EL (cell line): ENCODE measurements around the gene TENM4.

Experiments used
- DNase-seq: peaks from one replicate; pipeline ENCODE4 v3.0.0-alpha.2; 2016

The TENM4 gene

GRCh38 chr11:78952890-78953289 lies 487.9 kb downstream of the TENM4 start:
- no peak for DNase-seq

DNA sequence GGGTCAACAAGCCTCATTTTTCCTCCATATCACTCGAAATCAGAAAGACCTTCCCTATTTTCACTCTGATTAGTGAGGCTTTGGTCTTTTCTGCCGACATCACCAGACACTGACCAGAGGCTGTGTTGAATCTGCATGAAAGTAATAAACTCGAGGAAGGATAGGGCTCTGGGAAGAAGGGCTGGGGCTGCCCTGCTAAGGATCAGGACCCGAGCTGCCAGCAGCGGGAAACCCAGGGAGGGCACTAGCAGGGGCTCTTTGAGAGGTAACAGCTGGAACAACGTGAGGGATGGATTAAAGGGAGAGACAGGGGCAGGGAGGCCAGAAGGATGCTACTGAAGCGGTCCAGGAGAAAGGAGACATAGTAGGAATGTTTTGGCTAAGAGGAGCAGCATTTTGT lies 488.7 kb downstream of the TENM4 start:
- no peak for DNase-seq

GRCh38 chr11:78949976-78950690 lies 490.7 kb downstream of the TENM4 start:
- DNase-seq: no peak

DNA sequence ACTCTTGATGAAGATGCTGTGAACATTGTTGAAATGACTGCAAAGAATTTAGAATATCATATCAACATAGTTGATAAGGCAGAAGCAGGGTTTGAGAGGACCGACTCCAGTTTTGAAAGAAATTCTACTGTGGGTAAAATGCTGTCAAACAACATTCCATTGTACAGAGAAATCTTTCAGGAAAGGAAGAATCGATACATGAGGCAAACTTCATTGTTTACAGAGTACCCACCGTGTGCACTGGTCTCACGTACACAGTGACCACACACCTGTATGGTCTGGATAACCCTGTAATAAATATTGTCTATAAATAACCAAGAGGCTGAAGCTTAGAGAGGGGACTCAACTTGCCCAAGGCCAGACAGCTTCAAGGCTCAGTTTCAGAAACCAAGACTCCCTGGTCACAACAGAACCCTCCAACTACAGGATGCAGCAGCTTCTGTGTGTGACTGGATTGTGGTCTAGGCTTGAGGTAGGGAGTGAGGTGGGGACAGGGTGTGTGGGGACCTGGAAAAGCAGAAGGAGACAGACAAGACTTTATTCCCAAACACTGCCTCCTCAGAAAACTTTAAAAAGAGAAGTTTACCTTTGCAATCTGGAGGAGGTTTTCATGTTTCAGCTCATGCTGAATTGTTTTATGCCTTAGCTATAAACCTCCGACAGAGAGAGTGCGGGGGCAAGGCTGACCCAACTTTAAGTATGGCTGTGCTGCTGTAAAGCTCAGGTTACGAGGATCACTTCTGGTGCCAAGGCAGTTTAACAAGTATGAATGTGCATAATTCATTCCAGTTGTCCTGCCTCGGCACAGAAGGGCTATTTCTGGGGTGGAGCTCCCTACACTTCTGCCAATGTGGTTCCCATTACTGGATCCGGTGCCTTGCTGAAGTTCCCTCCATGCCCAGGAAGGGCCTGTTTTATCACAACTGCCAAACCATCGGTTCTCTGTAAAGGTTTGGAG lies 493.6 kb downstream of the TENM4 start:
- no peak for DNase-seq

- DNase-seq: no peak
These were observed 497.0 kb downstream of the TENM4 start for GRCh38 chr11:78943841-78944240.

DNA sequence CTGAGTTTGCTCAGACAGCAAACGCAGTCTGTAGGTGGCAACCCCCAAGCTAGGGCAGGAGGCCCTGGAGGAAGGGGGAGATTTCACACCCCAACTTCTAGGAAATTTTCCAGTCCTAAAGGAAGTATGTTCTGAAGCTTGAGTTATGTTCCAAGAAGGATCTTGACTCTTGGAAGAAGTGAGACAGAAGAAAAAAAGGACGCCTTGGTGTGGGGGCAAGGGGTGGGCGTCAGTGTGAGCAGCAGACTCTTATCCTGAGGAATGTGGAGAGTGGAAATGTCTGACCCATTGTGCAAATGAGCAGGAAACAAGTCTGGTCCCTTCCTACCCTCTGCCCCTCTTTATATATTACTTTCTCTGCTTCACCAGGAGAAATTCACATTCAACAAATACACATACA lies 497.7 kb downstream of the TENM4 start:
- DNase-seq: no peak

DNA sequence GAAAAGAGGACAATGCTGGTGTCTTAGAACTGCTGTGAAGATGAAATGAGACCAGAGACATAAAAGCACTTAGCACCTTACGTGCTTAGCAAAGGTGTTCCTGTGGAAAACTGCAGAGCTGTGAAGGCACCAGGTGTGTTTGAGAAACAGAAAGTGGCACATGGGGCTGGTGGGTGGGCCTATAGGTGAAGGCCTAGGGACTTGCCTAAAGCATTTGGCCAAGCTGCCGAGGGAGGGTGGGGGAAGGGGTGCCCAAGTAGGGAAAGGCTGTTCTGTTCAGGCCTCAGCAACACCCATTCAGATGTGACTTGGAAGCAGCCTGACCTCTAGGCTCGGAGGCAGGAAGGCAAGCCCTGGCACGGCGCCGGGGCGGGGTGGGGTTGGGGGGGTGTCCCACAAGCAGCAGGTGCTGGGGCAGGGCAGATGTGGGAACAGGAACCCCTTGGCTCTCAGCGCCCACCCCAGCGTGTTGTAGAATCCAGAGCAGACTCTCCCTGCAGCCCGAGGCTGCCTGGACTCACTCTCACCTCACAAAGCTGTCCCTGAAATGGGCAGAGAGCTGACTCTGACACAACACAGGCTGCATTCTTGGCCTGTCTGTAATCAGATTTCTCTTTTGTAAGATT lies 499.5 kb downstream of the TENM4 start:
- DNase-seq: no peak

DNA sequence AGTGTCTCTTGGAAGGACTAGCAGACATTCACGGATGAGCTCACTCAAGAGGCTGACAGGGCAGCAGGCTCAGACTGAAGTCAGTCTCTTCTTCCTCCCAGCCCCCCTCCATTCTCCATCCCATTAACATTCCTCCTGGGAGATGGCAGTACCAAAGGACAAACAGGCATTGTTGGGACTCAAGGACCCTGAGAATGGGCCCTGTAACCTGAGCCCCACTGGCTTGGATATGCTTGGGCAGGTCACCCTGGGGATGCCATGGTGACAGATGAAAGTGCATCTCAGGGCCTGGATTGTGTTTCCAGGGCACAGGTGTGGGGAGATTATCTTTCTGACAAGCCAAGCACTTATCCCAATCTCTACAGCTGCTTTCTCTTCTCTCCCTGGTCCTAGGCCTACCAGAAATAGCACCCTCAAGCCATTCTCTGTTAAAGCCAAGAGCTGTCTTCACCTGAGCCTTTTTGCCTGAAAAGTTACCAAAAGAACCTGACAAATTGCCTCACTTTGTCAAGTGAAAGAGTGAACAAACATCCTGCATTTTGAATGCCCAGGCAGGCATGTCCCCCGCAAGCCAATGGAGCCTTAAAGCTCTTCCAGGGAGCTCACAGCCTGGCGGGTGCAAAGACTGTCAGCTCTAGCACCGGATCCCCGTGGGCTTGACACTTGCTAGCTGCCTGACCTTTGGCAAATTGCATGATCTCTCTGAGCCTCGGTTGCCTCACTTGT lies 500.2 kb downstream of the TENM4 start:
- DNase-seq: no peak

DNA sequence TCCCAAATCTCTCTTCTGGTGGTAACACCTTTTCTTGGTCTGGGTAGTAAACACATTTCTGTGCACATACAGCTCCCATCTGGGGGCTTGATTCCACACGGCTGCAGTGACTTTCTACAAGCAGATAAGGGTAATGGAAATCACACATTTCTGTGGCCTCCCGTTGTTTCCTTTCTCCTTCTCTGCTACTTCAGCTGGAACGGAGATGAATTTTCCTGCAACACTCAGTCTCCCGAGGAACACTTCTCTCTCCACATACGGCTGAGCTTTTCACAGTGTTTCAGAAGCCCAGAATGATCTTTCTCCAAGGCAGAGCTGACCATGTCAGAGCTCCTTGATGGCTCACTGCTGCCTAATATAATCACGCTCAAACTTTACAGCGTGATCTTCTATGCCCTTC lies 501.9 kb downstream of the TENM4 start:
- no peak for DNase-seq

DNA sequence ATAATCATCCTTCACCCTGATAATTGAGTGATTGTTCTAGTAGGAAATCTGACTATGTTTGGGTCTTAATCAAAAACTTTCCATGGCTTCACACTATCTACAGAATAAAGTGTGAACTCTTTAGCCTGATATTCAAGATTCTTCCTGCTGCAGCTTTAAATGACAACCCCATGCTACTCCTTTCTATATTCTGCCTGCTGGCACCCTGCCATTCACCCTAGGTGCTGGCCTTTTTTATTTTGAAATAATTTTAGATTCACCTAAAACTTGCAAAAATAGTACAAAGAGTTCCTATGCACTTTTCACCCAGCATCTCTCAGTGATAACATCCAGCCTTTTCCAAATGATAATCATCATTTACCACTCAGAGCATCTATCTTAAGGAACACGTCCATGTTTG lies 502.8 kb downstream of the TENM4 start:
- DNase-seq: no peak

DNA sequence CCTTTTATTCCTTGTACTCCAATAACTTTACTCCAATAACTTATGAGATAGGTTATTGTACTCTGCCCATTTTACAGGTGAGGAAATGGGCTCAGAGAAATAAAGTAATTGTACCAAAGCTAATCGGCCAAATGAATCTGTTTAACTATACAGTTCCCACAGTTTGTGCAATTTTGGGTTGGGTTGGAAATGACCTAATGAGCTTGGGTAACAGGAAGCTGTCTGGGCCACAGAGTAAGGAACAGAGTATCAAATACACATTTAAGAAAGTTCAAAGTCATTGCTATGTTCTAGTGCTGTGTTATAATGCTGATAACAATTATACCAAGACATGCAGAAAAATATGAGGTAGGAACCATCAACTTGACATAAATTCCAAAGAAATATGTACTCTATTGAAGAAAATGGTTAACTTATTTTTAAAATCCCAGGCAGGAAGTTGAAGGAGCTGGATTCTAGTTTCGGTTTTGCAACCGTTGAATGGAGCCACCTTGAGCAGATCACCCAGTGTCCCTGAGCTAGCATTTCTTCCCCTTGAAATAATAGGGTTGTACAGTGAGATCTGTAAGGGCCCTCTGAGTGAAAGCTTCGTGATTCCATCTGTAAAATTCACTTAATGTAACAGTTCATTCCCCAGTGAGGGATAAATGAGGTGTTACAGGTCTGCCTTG lies 505.3 kb downstream of the TENM4 start:
- no peak for DNase-seq

DNA sequence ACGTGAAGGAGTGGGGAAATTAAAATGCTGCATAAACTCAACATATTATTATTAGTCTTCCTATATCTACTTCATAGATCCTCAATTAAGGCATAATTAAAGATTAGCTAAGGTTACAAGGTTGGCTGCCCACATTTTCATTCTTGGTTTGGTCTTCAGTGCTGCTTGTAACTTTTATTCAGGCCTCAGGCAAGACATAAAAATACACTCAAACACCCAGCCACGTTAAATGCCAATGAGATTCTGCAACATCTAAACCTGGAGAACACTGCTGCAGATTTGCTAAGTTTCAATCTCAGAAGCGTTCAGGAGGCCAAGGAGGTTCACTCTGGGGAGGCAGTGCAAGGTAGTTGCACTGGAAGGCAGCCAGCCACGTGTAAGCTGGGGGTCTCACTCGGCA lies 507.5 kb downstream of the TENM4 start:
- no peak for DNase-seq

GRCh38 chr11:78932757-78933156 lies 508.1 kb downstream of the TENM4 start:
- no peak for DNase-seq

- DNase-seq: no peak
These were observed 508.9 kb downstream of the TENM4 start for GRCh38 chr11:78931891-78932290.

- no peak for DNase-seq
These were observed 509.9 kb downstream of the TENM4 start for GRCh38 chr11:78930810-78931523.

- DNase-seq: no peak
These were observed 511.0 kb downstream of the TENM4 start for GRCh38 chr11:78929906-78930220.

- DNase-seq: no peak
These were observed 511.5 kb downstream of the TENM4 start for GRCh38 chr11:78929207-78929905.

DNA sequence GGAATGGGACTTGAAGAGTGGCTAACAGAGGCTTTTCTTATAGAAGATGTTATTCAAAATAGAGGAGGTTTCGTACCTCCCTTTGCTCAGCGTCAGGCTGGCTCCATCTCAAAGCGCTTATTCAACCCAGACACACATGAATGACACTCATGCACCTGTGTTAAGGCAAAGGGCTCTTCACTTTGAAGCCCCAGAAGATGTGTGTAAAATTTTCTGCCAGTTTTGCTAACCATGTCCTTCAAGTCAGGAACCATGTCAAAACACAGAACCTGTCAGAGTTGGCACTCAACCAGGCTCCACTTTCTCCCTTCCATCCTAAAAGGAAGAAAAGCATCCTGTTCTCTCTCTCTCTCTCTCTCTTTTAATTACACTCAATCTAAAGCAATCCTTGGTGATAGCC lies 513.3 kb downstream of the TENM4 start:
- no peak for DNase-seq

DNA sequence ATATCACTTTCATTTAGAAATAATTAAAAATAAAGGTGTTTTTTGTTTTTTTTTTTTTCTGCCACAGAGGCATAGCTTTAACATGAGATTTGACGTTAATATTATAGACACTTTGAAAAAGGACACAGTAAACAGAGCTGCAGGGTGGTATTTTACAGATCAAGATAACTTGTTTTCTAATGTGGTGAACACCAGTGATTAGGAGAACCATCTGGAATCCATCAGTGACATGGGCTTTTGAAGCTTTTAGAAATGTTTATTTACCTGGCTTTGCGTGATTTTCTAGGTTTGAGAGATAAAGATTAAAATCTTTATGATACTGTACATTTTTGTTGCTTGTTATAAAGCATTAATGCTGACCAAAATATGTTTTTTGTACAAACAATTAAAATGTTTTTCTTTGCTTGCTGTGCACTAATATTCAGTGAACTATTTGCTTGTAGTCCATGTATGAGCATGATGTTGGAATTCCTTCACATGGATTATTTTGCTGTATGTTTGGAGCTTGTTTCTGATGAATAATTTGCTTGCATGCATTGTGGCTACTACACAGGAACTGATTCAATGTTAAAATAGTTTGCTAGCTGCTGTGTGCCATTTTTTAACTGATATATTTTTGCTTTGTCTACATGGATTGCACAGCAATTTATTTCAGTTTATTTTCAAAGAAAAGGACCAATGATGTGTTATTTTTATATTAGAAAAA lies 514.0 kb downstream of the TENM4 start:
- no peak for DNase-seq

GRCh38 chr11:78925387-78925786 lies 515.4 kb downstream of the TENM4 start:
- DNase-seq: no peak
